Suppressor macrophage treated with lipopolysaccharide for 1 hour (primary cell): ENCODE data around the gene ERCC1.

Source experiments
- DNase-seq, 3 donors: peaks; one replicate each; pipeline ENCODE4 v3.0.0-alpha.2; 2020 to 2022

ERCC1 gene

GRCh38 chr19:45423589-45424190, at the start of gene ERCC1:
Gene ERCC1, minus strand, starts transcription at chr19:45423917. Its CDS starts 543 bp downstream, at chr19:45423374.
- DNase-seq = peak; percentile 86 to 94 (median 90)

GRCh38 chr19:45473367-45473681, 49.6 kb upstream of the ERCC1 start:
- no peak for DNase-seq

GRCh38 chr19:45472563-45473366, 49.0 kb upstream of the ERCC1 start:
- peak in 1 of 3 donors; percentile 34 for DNase-seq

- peak in 1 of 3 donors; percentile 15 for DNase-seq
Measured at GRCh38 chr19:45471931-45472562, 48.3 kb upstream of the ERCC1 start.

- DNase-seq = peak in 1 of 3 donors; percentile 11
Measured at GRCh38 chr19:45471111-45471930, 47.6 kb upstream of the ERCC1 start.

- no peak for DNase-seq
Measured at GRCh38 chr19:45470762-45471081, 47.0 kb upstream of the ERCC1 start.

- DNase-seq = peak; percentile 70 to 80 (median 72)
Measured at GRCh38 chr19:45469945-45470761, 46.4 kb upstream of the ERCC1 start.

GRCh38 chr19:45469132-45469944, 45.6 kb upstream of the ERCC1 start:
- DNase-seq = peak; percentile 94 to 98 (median 96)

- DNase-seq = no peak
Measured at GRCh38 chr19:45468803-45469131, 45.0 kb upstream of the ERCC1 start.

- peak in 2 of 3 donors; percentile 49 for DNase-seq
Measured at GRCh38 chr19:45468159-45468651, 44.5 kb upstream of the ERCC1 start.

GRCh38 chr19:45467456-45468158, 43.9 kb upstream of the ERCC1 start, which contains the start of gene FOSB:
Gene FOSB, plus strand, starts transcription at chr19:45467996. Its CDS starts 591 bp downstream, at chr19:45468587.
- peak; percentile 98 to 99 (median 99) for DNase-seq

- no peak for DNase-seq
Measured at GRCh38 chr19:45467115-45467455, 43.4 kb upstream of the ERCC1 start.

GRCh38 chr19:45464852-45465441, 41.2 kb upstream of the ERCC1 start:
- peak in 2 of 3 donors; percentile 31 for DNase-seq

- no peak for DNase-seq
Measured at GRCh38 chr19:45464274-45464673, 40.6 kb upstream of the ERCC1 start.

- no peak for DNase-seq
Measured at GRCh38 chr19:45463241-45463640, 39.5 kb upstream of the ERCC1 start.

GRCh38 chr19:45462174-45462573, 38.5 kb upstream of the ERCC1 start:
- no peak for DNase-seq

- DNase-seq = no peak
Measured at GRCh38 chr19:45460807-45461347, 37.2 kb upstream of the ERCC1 start.

- no peak for DNase-seq
Measured at GRCh38 chr19:45457776-45458175, 34.1 kb upstream of the ERCC1 start.

GRCh38 chr19:45456500-45456815, 32.7 kb upstream of the ERCC1 start:
- no peak for DNase-seq
